ENCODE measurements around the gene MAP2K6.

DNA sequence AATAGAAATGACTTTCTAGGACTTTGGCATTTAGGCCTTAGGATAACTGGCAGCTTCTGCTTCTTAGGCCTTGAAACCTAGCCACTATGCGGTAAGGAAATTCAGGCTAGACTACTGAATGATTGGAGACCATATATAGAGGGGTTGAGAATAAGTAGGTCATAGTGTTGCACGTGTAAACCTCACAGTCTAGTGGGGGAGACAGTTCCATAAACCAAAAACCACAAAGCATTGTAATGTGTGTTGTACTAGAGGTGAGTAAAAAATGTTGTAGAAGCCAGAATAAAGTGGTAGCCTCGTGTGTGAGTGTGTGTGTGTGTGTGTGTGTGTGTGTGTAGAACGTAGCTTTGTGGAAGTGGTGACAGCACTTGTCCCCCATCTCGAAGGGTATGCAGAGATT is 188.5 kb downstream of the MAP2K6 start:
- TF ChIP-seq, protein P1, sequence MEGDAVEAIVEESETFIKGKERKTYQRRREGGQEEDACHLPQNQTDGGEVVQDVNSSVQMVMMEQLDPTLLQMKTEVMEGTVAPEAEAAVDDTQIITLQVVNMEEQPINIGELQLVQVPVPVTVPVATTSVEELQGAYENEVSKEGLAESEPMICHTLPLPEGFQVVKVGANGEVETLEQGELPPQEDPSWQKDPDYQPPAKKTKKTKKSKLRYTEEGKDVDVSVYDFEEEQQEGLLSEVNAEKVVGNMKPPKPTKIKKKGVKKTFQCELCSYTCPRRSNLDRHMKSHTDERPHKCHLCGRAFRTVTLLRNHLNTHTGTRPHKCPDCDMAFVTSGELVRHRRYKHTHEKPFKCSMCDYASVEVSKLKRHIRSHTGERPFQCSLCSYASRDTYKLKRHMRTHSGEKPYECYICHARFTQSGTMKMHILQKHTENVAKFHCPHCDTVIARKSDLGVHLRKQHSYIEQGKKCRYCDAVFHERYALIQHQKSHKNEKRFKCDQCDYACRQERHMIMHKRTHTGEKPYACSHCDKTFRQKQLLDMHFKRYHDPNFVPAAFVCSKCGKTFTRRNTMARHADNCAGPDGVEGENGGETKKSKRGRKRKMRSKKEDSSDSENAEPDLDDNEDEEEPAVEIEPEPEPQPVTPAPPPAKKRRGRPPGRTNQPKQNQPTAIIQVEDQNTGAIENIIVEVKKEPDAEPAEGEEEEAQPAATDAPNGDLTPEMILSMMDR (IDR thresholded peaks at IDR 0.05 in 8 of 11, conservative IDR thresholded peaks at IDR 0.05 in 3 of 11) = no peak
- TF ChIP-seq POLR2A (IDR thresholded peaks at IDR 0.05) = no peak

Data from spleen (tissue), 7 donors.